ENCODE results near the gene SMAD5. TPM values are rescaled to one million over a fixed set of nuclear protein-coding genes. Genes with fewer than 3 reads are reported as not detected.
A peak's percentile ranks its signal among the peaks of the same experiment; 100 is the strongest.

The SMAD5 gene
- 25.7 TPM for polyA plus RNA-seq (2012; ENCODE audit: insufficient read length, low read depth)

DNA sequence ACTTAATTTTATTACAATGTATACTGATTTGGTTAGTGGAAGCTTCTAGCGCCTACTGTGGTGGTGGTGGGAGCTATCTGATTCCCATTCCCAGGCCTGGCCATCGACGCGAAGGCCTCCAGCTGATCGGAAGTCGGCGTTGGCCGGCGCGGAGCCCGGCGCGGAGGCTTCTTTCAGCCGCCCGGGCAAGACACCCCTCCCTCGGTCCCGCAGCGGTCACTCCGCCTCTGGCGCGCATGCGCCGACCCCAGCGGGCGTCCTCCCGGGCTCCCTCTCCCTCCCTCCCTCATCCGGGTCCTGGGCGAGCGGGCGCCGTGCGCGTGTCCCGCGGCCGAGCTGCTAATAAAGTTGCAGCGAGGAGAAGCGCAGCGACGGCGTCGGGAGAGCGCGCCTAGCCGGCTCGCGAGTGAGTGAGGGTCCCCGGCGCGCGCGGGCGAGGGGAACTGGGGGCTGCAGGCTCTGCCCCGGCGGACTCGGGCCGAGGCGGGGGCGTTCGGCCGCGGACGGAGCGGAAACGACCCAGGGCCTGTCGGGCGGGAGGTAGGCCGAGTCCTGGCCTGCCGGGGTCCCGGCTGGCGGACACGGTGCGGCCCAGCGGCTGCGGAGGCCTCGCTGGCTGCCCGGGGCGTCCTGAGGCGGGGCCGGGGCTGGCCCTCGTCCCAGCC lies at the start of gene SMAD5:
SMAD5 (plus strand) TSS at position 289 of the 665 bp plus-strand sequence. CDS start 20,916 bp downstream, outside the sequence.
- TF ChIP-seq TAF1 (IDR thresholded peaks at IDR 0.05; ENCODE audit: borderline replicate concordance, insufficient read depth, low read length) (peak; percentile 49; the same call in 1 of the 2 replicates), REST (IDR thresholded peaks at IDR 0.05; ENCODE audit: insufficient read depth in 1 of 2, low read depth in 2 of 2, low read length in 2 of 2) (0 out of 4 replicates have a peak, but pooled peaks of 1 of the 2 experiments have one; percentile 28), POLR2AphosphoS5 (IDR thresholded peaks at IDR 0.05; ENCODE audit: low read depth, low read length) (peak; percentile 81), FOXP2 (optimal IDR thresholded peaks at IDR 0.05; ENCODE audit: borderline replicate concordance, extremely low read depth, extremely low read length, insufficient read depth) (peak; percentile 83), SIN3A (IDR thresholded peaks at IDR 0.05; ENCODE audit: borderline replicate concordance, insufficient read depth, low read length) (0 out of 2 replicates have a peak, but pooled peaks have one; percentile 89)

GRCh38 chr5:136084698-136085097 lies 47.9 kb upstream of the SMAD5 start:
- no peak for TF ChIP-seq REST (IDR thresholded peaks at IDR 0.05; ENCODE audit: insufficient read depth in 1 of 2, low read depth in 2 of 2, low read length in 2 of 2)
- no peak for TF ChIP-seq POLR2AphosphoS5 (IDR thresholded peaks at IDR 0.05; ENCODE audit: low read depth, low read length)
- TF ChIP-seq FOXP2 (optimal IDR thresholded peaks at IDR 0.05; ENCODE audit: borderline replicate concordance, extremely low read depth, extremely low read length, insufficient read depth), result no peak

DNA sequence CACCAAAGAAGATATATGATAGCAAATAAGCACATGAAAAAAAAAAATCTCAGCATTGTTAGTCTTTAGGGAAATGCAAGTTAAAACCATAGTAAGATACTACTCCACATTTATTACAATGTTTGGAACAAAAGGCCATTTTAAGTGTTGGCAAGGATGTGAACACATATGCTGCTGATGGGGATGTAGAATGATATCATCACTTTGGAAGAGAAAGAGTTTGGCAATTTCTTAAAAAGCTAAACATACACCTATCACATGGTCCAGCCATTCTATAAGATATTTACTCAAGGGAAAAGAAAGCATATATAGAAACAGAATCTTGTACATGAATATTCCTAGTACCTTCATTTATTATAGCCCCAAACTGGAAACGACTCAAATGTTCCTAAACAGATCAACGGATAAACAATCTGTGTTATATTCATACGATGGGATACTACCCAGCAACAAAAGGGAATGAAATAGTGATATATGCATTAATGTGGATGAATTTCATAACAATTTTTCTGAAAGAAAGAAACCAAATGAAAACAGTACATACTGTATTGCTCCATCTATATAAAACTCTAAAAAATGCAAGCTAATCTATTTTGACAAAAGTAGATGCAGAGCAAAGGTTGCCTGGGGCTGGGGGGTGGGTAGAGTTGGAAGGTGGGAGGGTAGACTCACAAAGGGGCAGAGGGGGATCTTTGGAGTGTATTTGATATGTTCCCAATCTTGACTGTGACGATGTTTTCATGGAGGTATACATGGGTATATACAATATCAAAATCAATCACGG lies 45.7 kb upstream of the SMAD5 start:
- TF ChIP-seq SIN3A (IDR thresholded peaks at IDR 0.05; ENCODE audit: borderline replicate concordance, insufficient read depth, low read length), result no peak
- TF ChIP-seq POLR2AphosphoS5 (IDR thresholded peaks at IDR 0.05; ENCODE audit: low read depth, low read length), result no peak
- no peak for TF ChIP-seq FOXP2 (optimal IDR thresholded peaks at IDR 0.05; ENCODE audit: borderline replicate concordance, extremely low read depth, extremely low read length, insufficient read depth)
- TF ChIP-seq REST (IDR thresholded peaks at IDR 0.05; ENCODE audit: insufficient read depth in 1 of 2, low read depth in 2 of 2, low read length in 2 of 2), result no peak
- no peak for TF ChIP-seq TAF1 (IDR thresholded peaks at IDR 0.05; ENCODE audit: borderline replicate concordance, insufficient read depth, low read length)

- TF ChIP-seq SIN3A (IDR thresholded peaks at IDR 0.05; ENCODE audit: borderline replicate concordance, insufficient read depth, low read length) (no peak), TAF1 (IDR thresholded peaks at IDR 0.05; ENCODE audit: borderline replicate concordance, insufficient read depth, low read length) (no peak)
Observed at GRCh38 chr5:136087961-136088871, 44.4 kb upstream of the SMAD5 start.

DNA sequence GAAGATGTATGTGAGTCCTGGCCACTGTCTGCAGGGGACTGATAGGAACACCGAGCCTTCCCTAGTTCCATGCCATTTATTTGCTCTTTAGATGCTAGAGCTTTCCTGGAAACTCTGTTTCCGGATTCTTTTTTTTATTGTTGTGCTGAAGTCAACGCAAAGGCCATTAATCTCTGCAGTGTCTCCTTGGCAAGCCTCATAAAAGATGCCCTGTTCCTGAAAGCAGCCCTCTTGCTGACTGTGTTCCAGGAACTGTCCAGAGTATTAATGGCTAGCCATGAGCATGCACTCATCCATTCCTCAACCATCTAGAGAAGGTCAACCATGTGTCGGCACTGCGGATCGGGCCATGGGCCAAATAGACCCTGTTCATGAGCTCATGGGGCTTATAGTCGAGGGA lies 42.9 kb upstream of the SMAD5 start:
- TF ChIP-seq SIN3A (IDR thresholded peaks at IDR 0.05; ENCODE audit: borderline replicate concordance, insufficient read depth, low read length) (no peak), FOXP2 (optimal IDR thresholded peaks at IDR 0.05; ENCODE audit: borderline replicate concordance, extremely low read depth, extremely low read length, insufficient read depth) (no peak), REST (IDR thresholded peaks at IDR 0.05; ENCODE audit: insufficient read depth in 1 of 2, low read depth in 2 of 2, low read length in 2 of 2) (peak; percentile 53 to 85; a peak in 3 of 4 replicates), TAF1 (IDR thresholded peaks at IDR 0.05; ENCODE audit: borderline replicate concordance, insufficient read depth, low read length) (no peak), POLR2AphosphoS5 (IDR thresholded peaks at IDR 0.05; ENCODE audit: low read depth, low read length) (no peak)

Measured in PFSK-1 (cell line).